ENCODE data around the gene LEKR1.
"Not testable (repeated sequence)": the region's sequence is repeated elsewhere in the genome, so short reads cannot be mapped to it uniquely, and the experiment has no call there.

Gene LEKR1

GRCh38 chr3:156840826-156841689, 14.9 kb downstream of the LEKR1 start:
- no peak for DNase-seq

GRCh38 chr3:156843071-156843808, 17.1 kb downstream of the LEKR1 start:
- DNase-seq: no peak

GRCh38 chr3:156847752-156848448, 21.7 kb downstream of the LEKR1 start:
- DNase-seq: no peak

GRCh38 chr3:156859578-156859977, 33.4 kb downstream of the LEKR1 start:
- DNase-seq: no peak

GRCh38 chr3:156860873-156861272, 34.7 kb downstream of the LEKR1 start:
- DNase-seq: no peak

- DNase-seq: no peak
Measured at GRCh38 chr3:156862338-156862737, 36.2 kb downstream of the LEKR1 start.

- no peak for DNase-seq
Measured at GRCh38 chr3:156865732-156866131, 39.6 kb downstream of the LEKR1 start.

- no peak for DNase-seq
Measured at GRCh38 chr3:156867174-156867573, 41.0 kb downstream of the LEKR1 start.

- DNase-seq: no peak
Measured at GRCh38 chr3:156867920-156868319, 41.8 kb downstream of the LEKR1 start.

- no peak for DNase-seq
Measured at GRCh38 chr3:156873906-156874305, 47.8 kb downstream of the LEKR1 start.

- DNase-seq: not testable (repeated sequence)
Measured at GRCh38 chr3:156879491-156879890, 53.3 kb downstream of the LEKR1 start.

- no peak for DNase-seq
Measured at GRCh38 chr3:156885761-156886160, 59.6 kb downstream of the LEKR1 start.

GRCh38 chr3:156888176-156888575, 62.0 kb downstream of the LEKR1 start:
- no peak for DNase-seq

GRCh38 chr3:156888576-156888975, 62.4 kb downstream of the LEKR1 start:
- no peak for DNase-seq

- DNase-seq: no peak
Measured at GRCh38 chr3:156892701-156893100, 66.5 kb downstream of the LEKR1 start.

GRCh38 chr3:156895374-156895773, 69.2 kb downstream of the LEKR1 start:
- DNase-seq: not testable (repeated sequence)

GRCh38 chr3:156897851-156898250, 71.7 kb downstream of the LEKR1 start:
- not testable (repeated sequence) for DNase-seq

GRCh38 chr3:156898296-156898880, 72.2 kb downstream of the LEKR1 start:
- DNase-seq: no peak

GRCh38 chr3:156899951-156900350, 73.8 kb downstream of the LEKR1 start:
- no peak for DNase-seq

GRCh38 chr3:156902916-156903315, 76.8 kb downstream of the LEKR1 start:
- DNase-seq: no peak

- no peak for DNase-seq
Measured at GRCh38 chr3:156906275-156906674, 80.1 kb downstream of the LEKR1 start.

- DNase-seq: no peak
Measured at GRCh38 chr3:156908398-156908797, 82.2 kb downstream of the LEKR1 start.

GRCh38 chr3:156910022-156910421, 83.9 kb downstream of the LEKR1 start:
- no peak for DNase-seq
